ENCODE measurements around the gene INTS1. TPM values are rescaled to one million over a fixed set of nuclear protein-coding genes. Genes with fewer than 3 reads are reported as not detected.

The INTS1 gene
- total RNA-seq, 2 experiments from 2014 or later, result 91.0 to 91.5 TPM

- Mint-ChIP-seq H3K27ac (no peak overlapping the region), H3K4me3 (no peak overlapping the region), H3K9me3 (no peaks in the 10 kb centered on the region), H3K36me3 (ENCODE audit: low read depth) (peaks cover 51% of the 10 kb centered on the region), H3K4me1 (ENCODE audit: low read depth) (no peaks in the 10 kb centered on the region), H3K27me3 (no peaks in the 10 kb centered on the region)
- no peak for TF ChIP-seq CTCF (IDR thresholded peaks at IDR 0.05)
- DNase-seq, result no peak
- no peaks in the 10 kb centered on the region for H3K4me1 ChIP-seq (ENCODE audit: insufficient read depth, low read length)
- ATAC-seq (ENCODE audit: poor library complexity), result no peak
- ChIA-PET CTCF (no interaction called here), POLR2A (no interaction called here)
- no peak overlapping the region for H3K27ac ChIP-seq (ENCODE audit: low read depth in 1 of 2, low read length in 2 of 2)
- no peak overlapping the region for H3K4me3 ChIP-seq (ENCODE audit: low read length)
- peaks cover 78% of the 10 kb centered on the region for H3K36me3 ChIP-seq (ENCODE audit: insufficient read depth, low read length)
- intact Hi-C loops (cut with DNase I, micrococcal nuclease), result no loop called here
- H3K9me3 ChIP-seq (ENCODE audit: control insufficient read depth in 1 of 2, insufficient read depth in 1 of 2, low read length in 2 of 2), result no peaks in the 10 kb centered on the region
- H3K27me3 ChIP-seq (ENCODE audit: control insufficient read depth in 1 of 2, insufficient read depth in 2 of 2, low read length in 2 of 2), result no peaks in the 10 kb centered on the region
Observed at GRCh38 chr7:1486571-1486970, 17.6 kb downstream of the INTS1 start.

- Histone ChIP-seq H3K27me3 (ENCODE audit: control insufficient read depth in 1 of 2, insufficient read depth in 2 of 2, low read length in 2 of 2) (no peaks in the 10 kb centered on the region), H3K36me3 (ENCODE audit: insufficient read depth, low read length) (peaks cover 73% of the 10 kb centered on the region), H3K4me1 (ENCODE audit: insufficient read depth, low read length) (no peaks in the 10 kb centered on the region), H3K4me3 (ENCODE audit: low read length) (no peak overlapping the region), H3K27ac (ENCODE audit: low read depth in 1 of 2, low read length in 2 of 2) (no peak overlapping the region), H3K9me3 (ENCODE audit: control insufficient read depth in 1 of 2, insufficient read depth in 1 of 2, low read length in 2 of 2) (no peaks in the 10 kb centered on the region)
- Mint-ChIP-seq H3K4me3 (no peak overlapping the region), H3K4me1 (ENCODE audit: low read depth) (no peaks in the 10 kb centered on the region), H3K36me3 (ENCODE audit: low read depth) (peaks cover 38% of the 10 kb centered on the region), H3K9me3 (no peaks in the 10 kb centered on the region), H3K27ac (no peak overlapping the region), H3K27me3 (no peaks in the 10 kb centered on the region)
- intact Hi-C loops (cut with DNase I, micrococcal nuclease), result no loop called here
- ChIA-PET CTCF (no interaction called here), POLR2A (no interaction called here)
- ATAC-seq (ENCODE audit: poor library complexity) (no peak), DNase-seq (no peak)
- no peak for TF ChIP-seq CTCF (IDR thresholded peaks at IDR 0.05)
Observed at GRCh38 chr7:1485156-1485555, 19.0 kb downstream of the INTS1 start.

DNA sequence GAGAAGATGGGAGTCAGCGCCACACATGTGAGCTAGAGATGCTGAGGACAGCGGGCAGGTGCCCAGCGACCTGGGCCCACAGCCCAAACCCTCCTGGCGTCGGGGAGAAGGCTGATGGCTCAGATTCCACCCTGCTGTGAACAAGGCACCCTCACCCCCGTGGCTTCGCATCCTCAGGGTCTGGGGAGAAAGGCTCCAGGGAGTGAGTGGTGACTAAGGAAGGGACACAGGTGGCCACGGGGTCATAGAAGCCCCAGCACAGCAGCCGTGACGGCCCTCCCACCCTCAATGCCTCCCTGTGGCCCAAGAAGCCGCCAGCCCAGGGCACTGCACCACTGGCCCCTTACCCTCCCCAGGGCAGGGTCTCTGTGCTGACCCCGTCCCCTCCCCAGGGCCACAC, 19.6 kb downstream of the INTS1 start:
- Histone ChIP-seq H3K4me1 (ENCODE audit: insufficient read depth, low read length) (no peaks in the 10 kb centered on the region), H3K27ac (ENCODE audit: low read depth in 1 of 2, low read length in 2 of 2) (no peak overlapping the region), H3K4me3 (ENCODE audit: low read length) (no peak overlapping the region), H3K9me3 (ENCODE audit: control insufficient read depth in 1 of 2, insufficient read depth in 1 of 2, low read length in 2 of 2) (no peaks in the 10 kb centered on the region), H3K36me3 (ENCODE audit: insufficient read depth, low read length) (peaks cover 69% of the 10 kb centered on the region), H3K27me3 (ENCODE audit: control insufficient read depth in 1 of 2, insufficient read depth in 2 of 2, low read length in 2 of 2) (no peaks in the 10 kb centered on the region)
- no peak overlapping the region for H3K27ac Mint-ChIP-seq
- TF ChIP-seq CTCF (IDR thresholded peaks at IDR 0.05), result no peak
- ChIA-PET CTCF (no interaction called here), POLR2A (no interaction called here)
- H3K9me3 Mint-ChIP-seq, result no peaks in the 10 kb centered on the region
- no peak overlapping the region for H3K4me3 Mint-ChIP-seq
- peaks cover 38% of the 10 kb centered on the region for H3K36me3 Mint-ChIP-seq (ENCODE audit: low read depth)
- H3K4me1 Mint-ChIP-seq (ENCODE audit: low read depth), result no peaks in the 10 kb centered on the region
- ATAC-seq (ENCODE audit: poor library complexity) (no peak), DNase-seq (no peak)
- no peaks in the 10 kb centered on the region for H3K27me3 Mint-ChIP-seq
- intact Hi-C loops (cut with DNase I, micrococcal nuclease), result no loop called here
